Neural cell (in vitro differentiated cells): ENCODE results near the gene SRRM2. TPM values are rescaled to one million over a fixed set of nuclear protein-coding genes. Genes with fewer than 3 reads are reported as not detected.

Source experiments
- H2AFZ ChIP-seq: fragments of 200-600, 300-800 bp; sonication (generic), shearing (Covaris generic); 2 replicates; pipeline ENCODE4 v1.6.0; 2014; ENCODE audit warnings: low read depth, mild to moderate bottlenecking, antibody characterized with exemption, low read length, moderate library complexity
- H3F3A ChIP-seq: fragments of 200-600 bp; shearing (Covaris generic); 2 replicates; pipeline ENCODE4 v1.6.1; 2016; ENCODE audit warnings: mild to moderate bottlenecking, moderate library complexity, mixed read lengths, antibody characterized with exemption, low read length; ENCODE audit not compliant: insufficient read depth, poor library complexity, severe bottlenecking
- H3K27ac ChIP-seq: fragments of 200-600, 300-800 bp; sonication (generic), shearing (Covaris generic); 2 replicates; pipeline ENCODE4 v1.5.1; 2014; ENCODE audit warnings: mild to moderate bottlenecking, low read length, moderate library complexity
- H3K27me3 ChIP-seq: fragments of 300-800, 200-600 bp; sonication (generic), shearing (Covaris generic); 2 replicates; pipeline ENCODE4 v1.6.0; 2014; ENCODE audit warnings: mild to moderate bottlenecking, low read depth, low read length, moderate library complexity; ENCODE audit not compliant: insufficient read depth
- H3K36me3 ChIP-seq: fragments of 300-800, 200-600 bp; sonication (generic), shearing (Covaris generic); 2 replicates; pipeline ENCODE4 v1.5.1; 2014; ENCODE audit warnings: mild to moderate bottlenecking, antibody characterized with exemption, low read length, moderate library complexity; ENCODE audit not compliant: insufficient read depth
- H3K4me2 ChIP-seq: fragments of 300-800, 200-600 bp; sonication (generic), shearing (Covaris generic); 2 replicates; pipeline ENCODE4 v1.6.0; 2014; ENCODE audit warnings: mild to moderate bottlenecking, low read length
- H3K4me3 ChIP-seq: fragments of 300-800, 200-600 bp; sonication (generic), shearing (Covaris generic); 2 replicates; pipeline ENCODE4 v1.5.1; 2014; ENCODE audit warnings: mild to moderate bottlenecking, low read length, moderate library complexity
- H3K79me2 ChIP-seq: fragments of 200-600 bp; shearing (Covaris generic); replicated peaks from 2 replicates; pipeline ENCODE4 v1.6.0; 2014; ENCODE audit warnings: mild to moderate bottlenecking, low read length, moderate library complexity; ENCODE audit not compliant: insufficient read depth
- H3K9ac ChIP-seq: fragments of 300-800, 200-600 bp; sonication (generic), shearing (Covaris generic); 2 replicates; pipeline ENCODE4 v1.6.1; 2016; ENCODE audit warnings: mild to moderate bottlenecking, low read length, mixed read lengths
- H3K9me2 ChIP-seq: fragments of 200-600 bp; shearing (Covaris generic); 2 replicates; pipeline ENCODE4 v1.6.1; 2016; ENCODE audit warnings: mild to moderate bottlenecking, low read length, mixed read lengths; ENCODE audit not compliant: insufficient read depth
- H3K9me3 ChIP-seq: fragments of 200-600, 300-800 bp; sonication (generic), shearing (Covaris generic); 2 replicates; pipeline ENCODE4 v1.6.1; 2016; ENCODE audit warnings: mild to moderate bottlenecking, mixed run types, low read length, moderate library complexity, mixed read lengths
- H4K20me1 ChIP-seq: fragments of 200-600 bp; shearing (Covaris generic); 2 replicates; pipeline ENCODE4 v1.6.1; 2016; ENCODE audit warnings: mild to moderate bottlenecking, mixed run types; ENCODE audit not compliant: insufficient read depth
- CTCF ChIP-seq: fragments of 450-650 bp; IDR thresholded peaks from 2 replicates; pipeline ENCODE4 v1.5.1; 2014; ENCODE audit warnings: antibody characterized with exemption, mild to moderate bottlenecking, moderate library complexity; ENCODE audit not compliant: poor library complexity, severe bottlenecking
- EP300 ChIP-seq: fragments of 450-650 bp; conservative IDR thresholded peaks from 2 replicates; pipeline ENCODE4 v1.6.1; 2014; ENCODE audit warnings: antibody characterized with exemption, mild to moderate bottlenecking, moderate library complexity; ENCODE audit not compliant: poor library complexity, severe bottlenecking
- EZH2 ChIP-seq: fragments of 200-600, 300-800 bp; shearing (Covaris generic), sonication (generic); IDR thresholded peaks from 2 replicates; pipeline ENCODE4 v1.6.1; 2014; ENCODE audit warnings: antibody characterized with exemption, low read length, borderline replicate concordance, mild to moderate bottlenecking; ENCODE audit not compliant: insufficient read depth, poor library complexity, severe bottlenecking
- MXI1 ChIP-seq: fragments of 450-650 bp; conservative IDR thresholded peaks from 2 replicates; pipeline ENCODE4 v1.6.1; 2014; ENCODE audit warnings: antibody characterized with exemption, mild to moderate bottlenecking; ENCODE audit not compliant: poor library complexity, severe bottlenecking
- POLR2AphosphoS5 ChIP-seq: IDR thresholded peaks from 2 replicates; pipeline ENCODE4 v1.6.1; 2012
- RAD21 ChIP-seq: fragments of 450-650 bp; conservative IDR thresholded peaks from 2 replicates; pipeline ENCODE4 v1.6.1; 2014; ENCODE audit warnings: antibody characterized with exemption, mild to moderate bottlenecking, moderate library complexity
- REST ChIP-seq: IDR thresholded peaks from 2 replicates; pipeline ENCODE4 v1.6.1; 2012; ENCODE audit warnings: borderline replicate concordance
- SMC3 ChIP-seq: fragments of 450-650 bp; conservative IDR thresholded peaks from 2 replicates; pipeline ENCODE4 v1.6.1; 2014; ENCODE audit warnings: antibody characterized with exemption, mild to moderate bottlenecking, moderate library complexity; ENCODE audit not compliant: poor library complexity
- TAF1 ChIP-seq: IDR thresholded peaks from 2 replicates; pipeline ENCODE4 v1.6.1; 2012; ENCODE audit warnings: low read depth
- polyA plus RNA-seq: library from polyadenylated mRNA; depleted of rRNA; stranded (reverse); fragments of >200 nt; gene quantifications from 2 replicates; pipeline ENCODE4 v1.2.3, GENCODE V29; 2014

Gene SRRM2
- polyA plus RNA-seq, 1 donor from 2014 or later: 40.0 TPM

GRCh38 chr16:2790631-2791030, 38.2 kb downstream of the SRRM2 start:
- no peak for TF ChIP-seq MXI1
- TF ChIP-seq EP300: no peak
- H3K27me3 ChIP-seq: no peaks in the 10 kb centered on the region
- no peak overlapping the region for H3K27ac ChIP-seq
- H3K9me3 ChIP-seq: no peaks in the 10 kb centered on the region
- H2AFZ ChIP-seq: no peak overlapping the region
- H3K4me3 ChIP-seq: no peak overlapping the region
- no peaks in the 10 kb centered on the region for H3F3A ChIP-seq
- H4K20me1 ChIP-seq: no peaks in the 10 kb centered on the region
- no peaks in the 10 kb centered on the region for H3K36me3 ChIP-seq
- H3K9ac ChIP-seq: no peak overlapping the region
- H3K4me2 ChIP-seq: no peak overlapping the region
- H3K9me2 ChIP-seq: no peaks in the 10 kb centered on the region
- no peaks in the 10 kb centered on the region for H3K79me2 ChIP-seq

- Histone ChIP-seq H3K4me3 (no peak overlapping the region), H3K9ac (no peak overlapping the region), H3K36me3 (no peaks in the 10 kb centered on the region), H3K9me3 (no peaks in the 10 kb centered on the region), H3K79me2 (no peaks in the 10 kb centered on the region), H4K20me1 (no peaks in the 10 kb centered on the region), H3K27ac (no peak overlapping the region), H3K27me3 (no peaks in the 10 kb centered on the region), H3F3A (no peaks in the 10 kb centered on the region), H3K4me2 (no peak overlapping the region), H2AFZ (no peak overlapping the region), H3K9me2 (no peaks in the 10 kb centered on the region)
- TF ChIP-seq POLR2AphosphoS5: no peak
- TF ChIP-seq EP300: no peak
- TF ChIP-seq MXI1: no peak
- no peak for TF ChIP-seq TAF1
- TF ChIP-seq CTCF: no peak
- TF ChIP-seq EZH2: no peak
- no peak for TF ChIP-seq SMC3
- TF ChIP-seq RAD21: no peak
- TF ChIP-seq REST: no peak
Observed at GRCh38 chr16:2791174-2791573, 38.7 kb downstream of the SRRM2 start.

GRCh38 chr16:2792940-2793339, 40.5 kb downstream of the SRRM2 start:
- Histone ChIP-seq H2AFZ (no peak overlapping the region), H3F3A (no peaks in the 10 kb centered on the region), H3K9me2 (no peaks in the 10 kb centered on the region), H3K9me3 (no peaks in the 10 kb centered on the region), H3K36me3 (no peaks in the 10 kb centered on the region), H3K79me2 (no peaks in the 10 kb centered on the region), H3K27ac (no peak overlapping the region), H3K4me2 (no peak overlapping the region), H3K4me3 (no peak overlapping the region), H3K27me3 (no peaks in the 10 kb centered on the region), H4K20me1 (no peaks in the 10 kb centered on the region), H3K9ac (no peak overlapping the region)
- TF ChIP-seq RAD21 (no peak), MXI1 (no peak), SMC3 (no peak), CTCF (no peak), TAF1 (no peak), POLR2AphosphoS5 (no peak), REST (no peak), EP300 (no peak), EZH2 (no peak)
